ENCODE data around the gene BRIP1.
"Not testable (repeated sequence)": the region's sequence is repeated elsewhere in the genome, so short reads cannot be mapped to it uniquely, and the experiment has no call there.

BRIP1 gene

GRCh38 chr17:61863801-61864126 is 436 bp upstream of the BRIP1 start:
- DNase-seq (ENCODE audit: low read depth): no peak

GRCh38 chr17:61862105-61862574 is 1.2 kb downstream of the BRIP1 start:
- no peak for DNase-seq (ENCODE audit: low read depth)

- not testable (repeated sequence) for DNase-seq (ENCODE audit: low read depth)
Observed at GRCh38 chr17:61860397-61860796, 2.9 kb downstream of the BRIP1 start.

GRCh38 chr17:61856035-61856434 is 7.3 kb downstream of the BRIP1 start:
- DNase-seq (ENCODE audit: low read depth): no peak

- DNase-seq (ENCODE audit: low read depth): no peak
Observed at GRCh38 chr17:61852857-61853256, 10.5 kb downstream of the BRIP1 start.

- DNase-seq (ENCODE audit: low read depth): no peak
Observed at GRCh38 chr17:61849674-61850073, 13.7 kb downstream of the BRIP1 start.

GRCh38 chr17:61848896-61849295 is 14.4 kb downstream of the BRIP1 start:
- no peak for DNase-seq (ENCODE audit: low read depth)

- DNase-seq (ENCODE audit: low read depth): no peak
Observed at GRCh38 chr17:61848247-61848646, 15.1 kb downstream of the BRIP1 start.

GRCh38 chr17:61847659-61848058 is 15.7 kb downstream of the BRIP1 start:
- no peak for DNase-seq (ENCODE audit: low read depth)

- no peak for DNase-seq (ENCODE audit: low read depth)
Observed at GRCh38 chr17:61846761-61847375, 16.5 kb downstream of the BRIP1 start.

- DNase-seq (ENCODE audit: low read depth): no peak
Observed at GRCh38 chr17:61846088-61846487, 17.2 kb downstream of the BRIP1 start.

- DNase-seq (ENCODE audit: low read depth): no peak
Observed at GRCh38 chr17:61843435-61843834, 19.9 kb downstream of the BRIP1 start.

- no peak for DNase-seq (ENCODE audit: low read depth)
Observed at GRCh38 chr17:61842899-61843298, 20.4 kb downstream of the BRIP1 start.

- DNase-seq (ENCODE audit: low read depth): no peak
Observed at GRCh38 chr17:61839300-61839786, 24.0 kb downstream of the BRIP1 start.

GRCh38 chr17:61837175-61838051 is 25.9 kb downstream of the BRIP1 start:
- peak; percentile 59 for DNase-seq (ENCODE audit: low read depth)

GRCh38 chr17:61836266-61837174 is 26.8 kb downstream of the BRIP1 start:
- no peak for DNase-seq (ENCODE audit: low read depth)

- no peak for DNase-seq (ENCODE audit: low read depth)
Observed at GRCh38 chr17:61835606-61836005, 27.7 kb downstream of the BRIP1 start.

- DNase-seq (ENCODE audit: low read depth): no peak
Observed at GRCh38 chr17:61834610-61835009, 28.7 kb downstream of the BRIP1 start.

GRCh38 chr17:61833536-61834193 is 29.7 kb downstream of the BRIP1 start:
- peak; percentile 67 for DNase-seq (ENCODE audit: low read depth)

GRCh38 chr17:61832463-61832862 is 30.9 kb downstream of the BRIP1 start:
- no peak for DNase-seq (ENCODE audit: low read depth)

GRCh38 chr17:61831099-61831498 is 32.2 kb downstream of the BRIP1 start:
- no peak for DNase-seq (ENCODE audit: low read depth)

GRCh38 chr17:61828694-61829093 is 34.6 kb downstream of the BRIP1 start:
- DNase-seq (ENCODE audit: low read depth): no peak

Measured in fibroblast of gingiva (primary cell).